Peyer's patch (tissue), 4 donors: ENCODE results near the gene SLC39A13.

Source experiments
- POLR2A ChIP-seq, 2 donors: fragments of 450-650 bp; IDR thresholded peaks; one replicate each; pipeline ENCODE4 v1.5.1; 2017; ENCODE audit warnings: antibody characterized with exemption in 2 of 2, mild to moderate bottlenecking in 2 of 2, moderate library complexity in 2 of 2
- TF ChIP-seq, protein P1 (sequence below), 6 experiments: fragments of 450-650 bp in 4 of 6; fragments of 200-600 bp in 2 of 6; sonication (generic) in 1 of 6; IDR thresholded peaks; one replicate each; pipeline ENCODE4 v1.5.1; 2017 to 2019; ENCODE audit warnings: antibody characterized with exemption in 6 of 6, mild to moderate bottlenecking in 3 of 6, moderate library complexity in 1 of 6

DNA sequence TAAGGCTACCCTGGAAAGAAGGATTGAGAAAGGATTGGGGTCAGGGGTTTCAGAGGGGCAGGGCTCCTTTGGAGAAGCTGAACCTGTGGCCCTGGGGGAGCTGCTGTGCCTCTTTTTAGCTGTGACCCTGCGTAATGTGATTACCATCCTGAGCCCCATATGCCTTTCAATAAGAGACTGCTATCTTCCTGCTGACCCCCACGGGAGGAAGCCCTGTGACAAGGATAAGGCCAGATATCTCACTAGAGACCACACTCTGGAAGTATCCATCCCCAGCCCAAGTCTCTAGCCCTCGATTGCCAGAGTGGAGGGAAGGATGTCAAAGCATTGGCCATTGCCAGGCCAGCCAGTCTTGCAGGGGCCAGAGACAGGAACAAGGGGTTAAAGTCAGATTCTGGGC, 4.8 kb upstream of the SLC39A13 start:
- TF ChIP-seq, protein P1, sequence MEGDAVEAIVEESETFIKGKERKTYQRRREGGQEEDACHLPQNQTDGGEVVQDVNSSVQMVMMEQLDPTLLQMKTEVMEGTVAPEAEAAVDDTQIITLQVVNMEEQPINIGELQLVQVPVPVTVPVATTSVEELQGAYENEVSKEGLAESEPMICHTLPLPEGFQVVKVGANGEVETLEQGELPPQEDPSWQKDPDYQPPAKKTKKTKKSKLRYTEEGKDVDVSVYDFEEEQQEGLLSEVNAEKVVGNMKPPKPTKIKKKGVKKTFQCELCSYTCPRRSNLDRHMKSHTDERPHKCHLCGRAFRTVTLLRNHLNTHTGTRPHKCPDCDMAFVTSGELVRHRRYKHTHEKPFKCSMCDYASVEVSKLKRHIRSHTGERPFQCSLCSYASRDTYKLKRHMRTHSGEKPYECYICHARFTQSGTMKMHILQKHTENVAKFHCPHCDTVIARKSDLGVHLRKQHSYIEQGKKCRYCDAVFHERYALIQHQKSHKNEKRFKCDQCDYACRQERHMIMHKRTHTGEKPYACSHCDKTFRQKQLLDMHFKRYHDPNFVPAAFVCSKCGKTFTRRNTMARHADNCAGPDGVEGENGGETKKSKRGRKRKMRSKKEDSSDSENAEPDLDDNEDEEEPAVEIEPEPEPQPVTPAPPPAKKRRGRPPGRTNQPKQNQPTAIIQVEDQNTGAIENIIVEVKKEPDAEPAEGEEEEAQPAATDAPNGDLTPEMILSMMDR (IDR thresholded peaks at IDR 0.05): no peak
- no peak for TF ChIP-seq POLR2A (IDR thresholded peaks at IDR 0.05)
